MM.1S (cell line): Measurements from ENCODE around the gene FAM234A.

Source experiments
- CTCF ChIP-seq: fragments of 300-600 bp; sonication (generic); IDR thresholded peaks from 2 replicates; pipeline ENCODE4 v1.5.1; 2016; ENCODE audit warnings: antibody characterized with exemption, low read length, mixed read lengths
- EZH2 ChIP-seq: fragments of 300-600 bp; sonication (generic); optimal IDR thresholded peaks from 2 replicates; pipeline ENCODE3; 2017; ENCODE audit warnings: low read depth, mild to moderate bottlenecking, antibody characterized with exemption, low read length, mixed read lengths

DNA sequence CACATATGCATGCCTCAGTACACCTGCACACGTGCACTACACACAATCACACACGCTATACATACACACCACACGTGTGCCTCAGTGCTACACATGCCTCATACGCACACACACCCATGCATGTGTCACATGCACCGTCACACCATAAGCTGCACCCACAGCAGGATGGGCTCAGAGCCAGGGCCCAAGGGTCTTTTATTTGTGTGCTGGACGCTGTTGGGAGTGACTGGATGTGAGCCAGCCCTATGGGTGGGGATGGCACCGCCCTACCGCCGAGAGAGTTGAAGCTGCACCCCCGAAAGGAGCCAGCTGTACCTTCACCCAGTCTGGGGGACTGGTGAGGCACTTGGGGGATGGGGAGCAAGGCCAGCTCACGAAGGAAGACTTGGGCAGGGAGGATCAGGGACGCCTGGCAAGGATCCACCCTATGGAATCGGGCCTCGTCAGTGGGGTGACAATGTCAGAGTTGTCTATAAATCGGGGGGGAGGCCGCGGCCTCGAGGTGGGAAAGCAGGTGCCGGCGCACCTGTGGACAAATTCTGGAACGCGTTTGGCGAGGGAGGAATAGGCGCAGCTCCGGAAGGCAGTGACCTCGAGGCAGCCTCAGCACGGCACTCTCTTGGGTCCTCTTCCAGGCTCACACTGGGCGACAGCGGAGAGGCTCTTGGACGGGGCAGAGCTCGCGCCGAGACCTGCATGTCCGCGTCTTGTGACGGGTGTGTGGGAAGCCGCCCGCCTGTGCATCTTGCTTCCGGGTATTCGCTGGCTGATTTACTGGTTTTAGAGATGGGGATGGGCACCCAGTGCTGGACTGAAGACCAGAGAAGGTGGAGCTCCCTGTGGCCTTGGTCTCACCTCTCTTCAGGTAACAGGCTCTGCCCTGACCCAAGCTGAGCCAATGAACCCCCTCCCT, 33.8 kb downstream of the FAM234A start:
- TF ChIP-seq CTCF (no peak), EZH2 (no peak)
